Measurements from ENCODE around the gene TANGO6.

TANGO6 gene

DNA sequence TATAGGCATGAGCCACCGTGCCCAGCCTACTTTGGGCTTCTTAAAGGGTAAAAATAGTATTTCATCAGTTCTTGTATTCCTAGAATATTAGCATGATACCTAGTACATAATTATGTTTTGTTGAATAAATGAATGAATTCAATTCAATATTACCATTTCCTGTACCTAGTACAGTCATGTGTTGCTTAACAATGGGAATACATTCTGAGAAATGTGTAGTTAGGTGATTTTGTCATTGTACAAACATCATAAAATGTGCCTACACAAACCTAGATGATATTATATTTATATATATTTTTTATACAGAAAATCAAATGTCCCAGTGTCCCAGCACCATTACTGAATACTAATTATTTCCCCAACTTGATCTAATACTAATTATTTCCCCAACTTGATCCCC is 176.5 kb downstream of the TANGO6 start:
- no peak overlapping the region for H3K27ac ChIP-seq (ENCODE audit: insufficient read depth, low read length, poor library complexity, severe bottlenecking)
- peaks cover 3% of the 10 kb centered on the region for H3K36me3 ChIP-seq (ENCODE audit: control insufficient read depth, insufficient read depth, low read length)
- H3K4me3 ChIP-seq (ENCODE audit: insufficient read depth, low read depth, low read length, poor library complexity, severe bottlenecking), result no peak overlapping the region
- no peaks in the 10 kb centered on the region for H3K27me3 ChIP-seq (replicated peaks; ENCODE audit: control insufficient read depth, insufficient read depth, low read length, poor library complexity, severe bottlenecking)
- H3K4me1 ChIP-seq (ENCODE audit: control insufficient read depth, insufficient read depth, low read length, poor library complexity, severe bottlenecking), result no peaks in the 10 kb centered on the region
- H3K9me3 ChIP-seq (ENCODE audit: control insufficient read depth, low read length), result no peaks in the 10 kb centered on the region
- DNase-seq, result no peak

- no peak for DNase-seq
- Histone ChIP-seq H3K4me1 (ENCODE audit: control insufficient read depth, insufficient read depth, low read length, poor library complexity, severe bottlenecking) (no peaks in the 10 kb centered on the region), H3K27ac (ENCODE audit: insufficient read depth, low read length, poor library complexity, severe bottlenecking) (no peak overlapping the region), H3K4me3 (ENCODE audit: insufficient read depth, low read depth, low read length, poor library complexity, severe bottlenecking) (no peak overlapping the region), H3K36me3 (ENCODE audit: control insufficient read depth, insufficient read depth, low read length) (peaks cover 7% of the 10 kb centered on the region), H3K9me3 (ENCODE audit: control insufficient read depth, low read length) (no peaks in the 10 kb centered on the region), H3K27me3 (replicated peaks; ENCODE audit: control insufficient read depth, insufficient read depth, low read length, poor library complexity, severe bottlenecking) (no peaks in the 10 kb centered on the region)
These were observed 185.8 kb downstream of the TANGO6 start for GRCh38 chr16:69029121-69029520.

DNA sequence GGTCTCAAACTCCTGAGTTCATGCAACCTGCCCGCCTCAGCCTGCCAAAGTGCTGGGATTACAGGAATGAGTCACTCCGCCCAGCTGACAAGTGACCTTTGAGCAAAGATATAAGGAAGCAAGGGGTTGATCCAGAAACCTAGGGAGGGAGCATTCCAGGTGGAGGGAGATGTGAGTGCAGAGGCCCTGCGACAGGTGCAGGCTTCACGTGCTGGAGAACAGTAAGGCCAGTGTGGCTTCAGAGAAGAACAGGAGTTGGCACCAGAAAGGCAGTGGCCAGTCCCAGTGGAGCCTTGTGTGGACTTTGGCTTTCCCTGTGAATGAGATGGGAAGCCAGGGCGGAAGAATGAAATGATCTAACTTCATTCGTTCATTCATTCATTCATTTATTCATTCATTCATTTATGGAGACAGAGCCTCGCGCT is 188.6 kb downstream of the TANGO6 start:
- H3K4me1 ChIP-seq (ENCODE audit: control insufficient read depth, insufficient read depth, low read length, poor library complexity, severe bottlenecking), result no peaks in the 10 kb centered on the region
- DNase-seq, result no peak
- H3K4me3 ChIP-seq (ENCODE audit: insufficient read depth, low read depth, low read length, poor library complexity, severe bottlenecking), result no peak overlapping the region
- no peaks in the 10 kb centered on the region for H3K27me3 ChIP-seq (replicated peaks; ENCODE audit: control insufficient read depth, insufficient read depth, low read length, poor library complexity, severe bottlenecking)
- H3K36me3 ChIP-seq (ENCODE audit: control insufficient read depth, insufficient read depth, low read length), result no peaks in the 10 kb centered on the region
- H3K9me3 ChIP-seq (ENCODE audit: control insufficient read depth, low read length), result no peaks in the 10 kb centered on the region
- H3K27ac ChIP-seq (ENCODE audit: insufficient read depth, low read length, poor library complexity, severe bottlenecking), result no peak overlapping the region

DNA sequence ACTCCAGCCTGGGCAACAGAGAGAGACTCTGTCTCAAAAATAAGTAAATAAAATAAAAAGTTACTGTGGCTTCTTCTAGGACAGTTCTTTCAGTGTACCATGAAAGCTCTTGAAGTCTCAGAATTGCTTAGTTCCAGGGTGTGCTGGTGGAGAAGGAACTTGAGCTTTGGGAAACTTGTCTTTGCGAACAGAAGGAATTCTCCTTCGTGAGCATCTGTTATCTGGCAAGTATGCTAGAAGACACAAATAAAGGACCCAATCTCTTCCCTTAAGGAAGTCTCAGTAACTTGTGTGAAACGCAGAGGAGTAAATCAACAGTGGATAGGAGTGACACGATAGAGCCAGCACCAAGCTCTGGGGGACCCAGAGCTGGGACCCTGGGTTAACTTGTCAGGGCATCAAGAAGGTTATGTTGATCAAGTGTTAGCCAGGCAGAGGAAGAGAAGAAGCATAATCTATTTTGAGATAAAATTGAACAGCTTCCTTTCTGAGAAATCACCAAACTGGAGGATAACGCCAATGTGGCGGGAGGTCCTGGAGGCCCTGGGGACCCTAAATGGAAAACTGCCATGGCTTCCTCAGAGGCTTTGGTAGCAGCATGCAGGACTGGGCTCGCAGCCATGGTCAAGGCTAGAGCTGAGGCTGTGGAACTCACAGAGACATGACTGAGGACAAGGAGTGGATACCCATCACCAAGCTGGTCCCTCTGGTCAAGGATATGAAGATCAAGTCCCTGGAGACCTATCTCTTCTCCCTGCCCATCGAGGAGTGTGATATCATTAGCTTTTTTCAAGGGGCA is 190.0 kb downstream of the TANGO6 start:
- Histone ChIP-seq H3K4me1 (ENCODE audit: control insufficient read depth, insufficient read depth, low read length, poor library complexity, severe bottlenecking) (no peaks in the 10 kb centered on the region), H3K4me3 (ENCODE audit: insufficient read depth, low read depth, low read length, poor library complexity, severe bottlenecking) (no peak overlapping the region), H3K36me3 (ENCODE audit: control insufficient read depth, insufficient read depth, low read length) (no peaks in the 10 kb centered on the region), H3K9me3 (ENCODE audit: control insufficient read depth, low read length) (no peaks in the 10 kb centered on the region), H3K27ac (ENCODE audit: insufficient read depth, low read length, poor library complexity, severe bottlenecking) (no peak overlapping the region), H3K27me3 (replicated peaks; ENCODE audit: control insufficient read depth, insufficient read depth, low read length, poor library complexity, severe bottlenecking) (no peaks in the 10 kb centered on the region)
- no peak for DNase-seq

GRCh38 chr16:69035375-69035774 is 192.0 kb downstream of the TANGO6 start:
- no peaks in the 10 kb centered on the region for H3K36me3 ChIP-seq (ENCODE audit: control insufficient read depth, insufficient read depth, low read length)
- H3K9me3 ChIP-seq (ENCODE audit: control insufficient read depth, low read length), result no peaks in the 10 kb centered on the region
- H3K4me1 ChIP-seq (ENCODE audit: control insufficient read depth, insufficient read depth, low read length, poor library complexity, severe bottlenecking), result no peaks in the 10 kb centered on the region
- DNase-seq, result no peak
- H3K27ac ChIP-seq (ENCODE audit: insufficient read depth, low read length, poor library complexity, severe bottlenecking), result no peak overlapping the region
- H3K27me3 ChIP-seq (replicated peaks; ENCODE audit: control insufficient read depth, insufficient read depth, low read length, poor library complexity, severe bottlenecking), result no peaks in the 10 kb centered on the region
- H3K4me3 ChIP-seq (ENCODE audit: insufficient read depth, low read depth, low read length, poor library complexity, severe bottlenecking), result no peak overlapping the region

GRCh38 chr16:69036399-69037091 is 193.2 kb downstream of the TANGO6 start:
- H3K27me3 ChIP-seq (replicated peaks; ENCODE audit: control insufficient read depth, insufficient read depth, low read length, poor library complexity, severe bottlenecking), result no peaks in the 10 kb centered on the region
- H3K9me3 ChIP-seq (ENCODE audit: control insufficient read depth, low read length), result no peaks in the 10 kb centered on the region
- DNase-seq, result no peak
- no peak overlapping the region for H3K4me3 ChIP-seq (ENCODE audit: insufficient read depth, low read depth, low read length, poor library complexity, severe bottlenecking)
- no peaks in the 10 kb centered on the region for H3K4me1 ChIP-seq (ENCODE audit: control insufficient read depth, insufficient read depth, low read length, poor library complexity, severe bottlenecking)
- no peak overlapping the region for H3K27ac ChIP-seq (ENCODE audit: insufficient read depth, low read length, poor library complexity, severe bottlenecking)
- peaks cover 2% of the 10 kb centered on the region for H3K36me3 ChIP-seq (ENCODE audit: control insufficient read depth, insufficient read depth, low read length)

DNA sequence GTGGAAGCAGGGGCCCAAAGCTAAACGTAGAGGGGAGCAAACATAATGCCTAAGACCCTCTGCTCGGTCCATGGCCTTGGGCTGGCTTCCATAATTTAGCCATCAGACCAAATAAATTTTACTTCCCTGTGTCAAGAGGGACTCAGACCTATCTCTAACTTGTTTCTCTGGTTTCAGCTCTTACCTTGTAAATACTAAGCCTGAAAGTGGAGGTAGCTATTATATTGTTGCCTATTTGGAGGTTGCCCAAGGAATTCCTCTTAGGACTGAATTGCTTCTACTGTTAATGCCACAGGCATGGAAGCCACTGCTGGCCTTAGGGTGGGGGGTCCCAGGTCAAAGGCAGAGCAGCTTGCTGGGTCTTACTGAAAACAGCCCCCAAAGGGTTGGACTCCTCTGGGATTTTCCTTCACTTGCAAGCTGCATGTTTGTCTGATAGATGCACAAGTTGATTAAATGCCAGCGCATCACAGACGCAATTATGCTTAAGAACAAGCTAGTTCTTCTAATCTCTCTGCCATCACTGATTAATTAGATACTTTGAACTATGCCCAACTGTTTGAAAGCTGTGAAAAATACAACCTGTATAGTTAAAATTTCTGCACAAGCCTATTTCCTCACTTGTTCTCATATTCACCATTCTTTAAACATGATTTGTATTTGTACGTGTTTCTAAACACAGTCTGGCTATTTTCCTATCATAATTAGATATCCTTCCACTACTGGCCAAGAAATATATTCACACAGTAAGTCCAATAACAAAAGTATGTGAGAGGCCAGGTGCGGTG is 194.2 kb downstream of the TANGO6 start:
- Histone ChIP-seq H3K4me3 (ENCODE audit: insufficient read depth, low read depth, low read length, poor library complexity, severe bottlenecking) (no peak overlapping the region), H3K27ac (ENCODE audit: insufficient read depth, low read length, poor library complexity, severe bottlenecking) (no peak overlapping the region), H3K4me1 (ENCODE audit: control insufficient read depth, insufficient read depth, low read length, poor library complexity, severe bottlenecking) (no peaks in the 10 kb centered on the region), H3K27me3 (replicated peaks; ENCODE audit: control insufficient read depth, insufficient read depth, low read length, poor library complexity, severe bottlenecking) (no peaks in the 10 kb centered on the region), H3K36me3 (ENCODE audit: control insufficient read depth, insufficient read depth, low read length) (peaks cover 6% of the 10 kb centered on the region), H3K9me3 (ENCODE audit: control insufficient read depth, low read length) (no peaks in the 10 kb centered on the region)
- DNase-seq, result no peak

GRCh38 chr16:69039333-69039941 is 196.1 kb downstream of the TANGO6 start:
- Histone ChIP-seq H3K36me3 (ENCODE audit: control insufficient read depth, insufficient read depth, low read length) (peaks cover 6% of the 10 kb centered on the region), H3K4me3 (ENCODE audit: insufficient read depth, low read depth, low read length, poor library complexity, severe bottlenecking) (no peak overlapping the region), H3K27ac (ENCODE audit: insufficient read depth, low read length, poor library complexity, severe bottlenecking) (no peak overlapping the region), H3K4me1 (ENCODE audit: control insufficient read depth, insufficient read depth, low read length, poor library complexity, severe bottlenecking) (no peaks in the 10 kb centered on the region), H3K9me3 (ENCODE audit: control insufficient read depth, low read length) (no peaks in the 10 kb centered on the region), H3K27me3 (replicated peaks; ENCODE audit: control insufficient read depth, insufficient read depth, low read length, poor library complexity, severe bottlenecking) (no peaks in the 10 kb centered on the region)
- DNase-seq, result no peak

DNA sequence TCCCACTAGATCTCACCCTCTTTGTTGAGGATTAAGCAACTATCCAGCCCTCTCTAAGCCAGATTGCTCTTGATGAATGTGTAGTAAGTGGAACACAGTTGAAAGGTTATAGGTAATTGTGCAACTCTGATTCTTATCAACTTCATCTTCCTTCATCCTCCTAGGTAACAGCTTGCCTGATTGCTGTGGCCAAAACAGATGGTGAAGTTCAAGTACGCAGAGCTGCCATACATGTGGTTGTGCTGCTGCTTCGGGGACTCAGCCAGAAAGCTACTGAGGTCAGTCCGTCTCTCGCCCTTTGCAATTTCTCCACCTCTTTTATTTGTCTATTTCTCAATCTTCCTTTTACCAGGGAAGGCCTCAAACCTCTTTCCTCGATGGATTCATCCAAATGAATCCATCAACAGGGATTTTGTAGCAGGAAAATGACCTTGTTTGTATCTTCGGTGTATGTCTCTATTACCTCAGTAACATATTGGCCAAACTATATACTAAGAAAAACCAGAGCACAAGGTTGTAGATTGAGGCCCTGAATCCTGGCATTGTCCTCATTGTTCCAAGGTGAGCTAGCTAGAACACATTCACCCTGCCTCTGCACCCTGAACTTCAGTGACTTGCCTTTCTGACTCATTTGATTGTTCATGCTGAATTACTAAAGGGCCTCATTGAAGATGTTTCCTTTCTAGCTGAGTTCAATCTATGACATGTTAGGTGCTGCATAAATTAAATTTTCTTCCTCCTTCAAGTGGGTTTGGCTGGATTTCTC is 197.0 kb downstream of the TANGO6 start:
- no peaks in the 10 kb centered on the region for H3K27me3 ChIP-seq (replicated peaks; ENCODE audit: control insufficient read depth, insufficient read depth, low read length, poor library complexity, severe bottlenecking)
- H3K9me3 ChIP-seq (ENCODE audit: control insufficient read depth, low read length), result no peaks in the 10 kb centered on the region
- H3K4me3 ChIP-seq (ENCODE audit: insufficient read depth, low read depth, low read length, poor library complexity, severe bottlenecking), result no peak overlapping the region
- H3K4me1 ChIP-seq (ENCODE audit: control insufficient read depth, insufficient read depth, low read length, poor library complexity, severe bottlenecking), result no peaks in the 10 kb centered on the region
- peaks cover 6% of the 10 kb centered on the region for H3K36me3 ChIP-seq (ENCODE audit: control insufficient read depth, insufficient read depth, low read length)
- no peak overlapping the region for H3K27ac ChIP-seq (ENCODE audit: insufficient read depth, low read length, poor library complexity, severe bottlenecking)
- no peak for DNase-seq

Measured in effector memory CD4-positive, alpha-beta T cell (primary cell).